Measurements from ENCODE around the gene GNAO1. TPM values are rescaled to one million over a fixed set of nuclear protein-coding genes. Genes with fewer than 3 reads are reported as not detected.

Gene GNAO1
- total and polyA plus RNA-seq, 2 of the 13 experiments (the other 11 are each of a cell fraction or from before 2014, with no cell fraction given): not detected

DNA sequence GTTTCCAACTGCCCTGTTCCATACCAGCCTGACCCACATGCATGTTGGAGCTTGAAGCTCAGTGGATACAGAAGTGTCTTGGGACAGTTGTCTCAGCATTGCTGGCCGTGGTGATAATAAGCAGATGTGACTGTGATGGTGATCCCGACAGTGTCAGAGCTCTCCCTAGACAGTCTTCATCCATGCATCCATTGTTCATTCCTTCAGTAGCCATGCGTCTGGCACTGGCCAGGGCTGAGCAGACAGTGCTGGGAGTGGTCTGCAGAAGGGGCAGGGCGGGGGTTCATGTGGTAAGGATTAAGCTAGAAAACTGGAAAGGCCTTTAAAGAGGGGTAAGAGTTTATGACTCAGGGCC lies 68.1 kb downstream of the GNAO1 start:
- H3K27me3 ChIP-seq (ENCODE audit: control insufficient read depth in 1 of 2, insufficient read depth in 2 of 2, low read length in 2 of 2): peaks cover 4 to 32% of the 10 kb centered on the region in 2 experiments
- no peak overlapping the region for H3K9ac ChIP-seq (ENCODE audit: insufficient read depth, low read depth, low read length)
- TF ChIP-seq NR2F1 (CRISPR knock-in tag; IDR thresholded peaks at IDR 0.05) (no peak), HMGA1 (CRISPR knock-in tag; conservative IDR thresholded peaks at IDR 0.05) (0 out of 2 replicates have a peak, but pooled peaks have one; percentile 18)
- WGBS (ENCODE audit: low lambda C conversion rate): 3% methylated on average over 4 of the region's 4 CpGs
- POLR2A ChIA-PET: no interaction called here
- CTCF ChIA-PET (ENCODE audit: low intra/inter-chr PET ratio, low total read pairs): no interaction called here
- H3K4me3 ChIP-seq (replicated peaks in 1 of 3; ENCODE audit: insufficient read depth in 1 of 3, low read depth in 2 of 3, low read length in 3 of 3): no peak overlapping the region
- intact Hi-C loops (cut with micrococcal nuclease; ENCODE audit: unreplicated experiment): no loop called here
- no peaks in the 10 kb centered on the region for H4K20me1 ChIP-seq (ENCODE audit: insufficient read depth, low read length)
- no peaks in the 10 kb centered on the region for H3K9me3 ChIP-seq (ENCODE audit: low read length)
- FAIRE-seq: no peak
- H3K4me1 ChIP-seq (ENCODE audit: insufficient read depth, low read length): peaks cover 39% of the 10 kb centered on the region
- H3K4me2 ChIP-seq (ENCODE audit: low read depth, low read length): no peak overlapping the region; the same call in 1 of the 2 replicates
- no peak overlapping the region for H3K27ac ChIP-seq (ENCODE audit: extremely low read length, insufficient read depth, low read length)
- no peak for DNase-seq (ENCODE audit: low spot score)
- no TSS peak for BruUV-seq (replicated peaks)
- ATAC-seq: no peak
- H3K36me3 ChIP-seq (replicated peaks in 1 of 2; ENCODE audit: control insufficient read depth in 1 of 2, insufficient read depth in 2 of 2, low read length in 2 of 2): no peaks in the 10 kb centered on the region
- no peaks in the 10 kb centered on the region for H3K79me2 ChIP-seq (ENCODE audit: insufficient read depth, low read length)
- H2AFZ ChIP-seq (ENCODE audit: low read length): no peak overlapping the region
- in situ Hi-C loops (cut with HindIII; ENCODE audit: extremely low pct_ligation_motif_present, low pct_unique_long_range_greater_than_20kb): no loop called here

GRCh38 chr16:56260378-56261160 lies 69.3 kb downstream of the GNAO1 start:
- in situ Hi-C loops (cut with HindIII; ENCODE audit: extremely low pct_ligation_motif_present, low pct_unique_long_range_greater_than_20kb): no loop called here
- H4K20me1 ChIP-seq (ENCODE audit: insufficient read depth, low read length): no peaks in the 10 kb centered on the region
- no peak overlapping the region for H3K4me2 ChIP-seq (ENCODE audit: low read depth, low read length)
- H3K27ac ChIP-seq (ENCODE audit: extremely low read length, insufficient read depth, low read length): no peak overlapping the region
- DNase-seq (ENCODE audit: low spot score): no peak
- no peak overlapping the region for H3K9ac ChIP-seq (ENCODE audit: insufficient read depth, low read depth, low read length)
- intact Hi-C loops (cut with micrococcal nuclease; ENCODE audit: unreplicated experiment): no loop called here
- H3K36me3 ChIP-seq (replicated peaks in 1 of 2; ENCODE audit: control insufficient read depth in 1 of 2, insufficient read depth in 2 of 2, low read length in 2 of 2): no peaks in the 10 kb centered on the region
- no peak overlapping the region for H2AFZ ChIP-seq (ENCODE audit: low read length)
- FAIRE-seq: no peak
- H3K79me2 ChIP-seq (ENCODE audit: insufficient read depth, low read length): no peaks in the 10 kb centered on the region
- no peak overlapping the region for H3K4me3 ChIP-seq (replicated peaks in 1 of 3; ENCODE audit: insufficient read depth in 1 of 3, low read depth in 2 of 3, low read length in 3 of 3)
- H3K9me3 ChIP-seq (ENCODE audit: low read length): no peaks in the 10 kb centered on the region
- no peak for ATAC-seq
- H3K27me3 ChIP-seq (ENCODE audit: control insufficient read depth in 1 of 2, insufficient read depth in 2 of 2, low read length in 2 of 2): peaks cover 4 to 32% of the 10 kb centered on the region in 2 experiments
- BruUV-seq (replicated peaks): no TSS peak
- TF ChIP-seq ZNF10 (CRISPR knock-in tag; IDR thresholded peaks at IDR 0.05; ENCODE audit: borderline replicate concordance, low read depth) (no peak), ZNF746 (CRISPR knock-in tag; IDR thresholded peaks at IDR 0.05) (no peak), HNRNPH1 (optimal IDR thresholded peaks at IDR 0.05; ENCODE audit: low read depth, low read length) (no peak), FOXM1 (CRISPR knock-in tag; IDR thresholded peaks at IDR 0.05) (no peak), MATR3 (CRISPR knock-in tag; IDR thresholded peaks at IDR 0.05) (no peak), MXI1 (IDR thresholded peaks at IDR 0.05; ENCODE audit: borderline replicate concordance, low read depth, low read length) (no peak), ZNF12 (CRISPR knock-in tag; IDR thresholded peaks at IDR 0.05) (peak; percentile 78; the same call in 1 of the 2 replicates)
- 41% methylated on average over 12 of the region's 13 CpGs for WGBS (ENCODE audit: low lambda C conversion rate)
- ChIA-PET POLR2A (no interaction called here), CTCF (ENCODE audit: low intra/inter-chr PET ratio, low total read pairs) (no interaction called here)
- peaks cover 51% of the 10 kb centered on the region for H3K4me1 ChIP-seq (ENCODE audit: insufficient read depth, low read length)

Measured in HepG2 (cell line).